ENCODE measurements around the gene STAG1.
"Not testable (repeated sequence)": the region's sequence is repeated elsewhere in the genome, so short reads cannot be mapped to it uniquely, and the experiment has no call there.

The STAG1 gene

DNA sequence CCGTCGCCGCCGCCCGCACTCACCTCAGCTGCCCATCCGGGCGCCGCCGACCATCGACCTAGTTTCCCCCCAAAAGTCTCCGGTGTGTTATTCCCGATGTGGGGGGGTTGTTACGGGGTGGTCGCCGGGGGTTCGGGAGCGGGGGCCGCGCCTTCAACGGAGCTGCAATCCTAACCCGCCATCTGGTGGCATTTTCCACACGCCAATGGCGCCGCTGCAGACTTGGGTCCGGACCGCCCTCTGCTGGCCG lies at the start of gene STAG1:
Gene STAG1, minus strand, starts transcription at position 207 of the 250 bp plus-strand sequence. CDS start 121,480 bp downstream, outside the sequence.
- DNase-seq, result no peak

- DNase-seq, result not testable (repeated sequence)
Measured at GRCh38 chr3:136801146-136801545, 49.0 kb upstream of the STAG1 start.

- DNase-seq, result no peak
Measured at GRCh38 chr3:136792556-136793330, 40.6 kb upstream of the STAG1 start.

- DNase-seq, result no peak
Measured at GRCh38 chr3:136790786-136791185, 38.6 kb upstream of the STAG1 start.

- DNase-seq, result no peak
Measured at GRCh38 chr3:136789976-136790375, 37.8 kb upstream of the STAG1 start.

DNA sequence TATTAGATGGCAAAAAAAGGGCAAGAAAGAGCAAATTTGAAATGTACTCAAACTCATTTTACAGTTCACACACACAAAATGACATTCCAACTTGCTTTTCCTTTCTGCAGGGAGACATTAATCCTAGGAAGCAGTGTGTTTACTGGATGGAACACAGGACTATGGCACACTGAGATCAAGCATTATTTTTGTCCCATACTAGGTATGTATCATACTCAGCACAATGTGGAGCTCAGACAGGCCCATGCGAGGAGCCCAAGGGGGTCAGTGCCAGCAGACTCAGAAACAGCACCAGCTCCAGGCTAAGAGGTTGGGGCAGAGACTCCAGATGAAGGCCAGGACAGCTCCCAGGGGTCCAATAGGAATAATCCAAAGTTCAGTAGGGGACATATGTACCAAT lies 36.0 kb upstream of the STAG1 start:
- DNase-seq, result no peak

GRCh38 chr3:136787349-136787748 lies 35.2 kb upstream of the STAG1 start:
- peak; percentile 19 for DNase-seq

DNA sequence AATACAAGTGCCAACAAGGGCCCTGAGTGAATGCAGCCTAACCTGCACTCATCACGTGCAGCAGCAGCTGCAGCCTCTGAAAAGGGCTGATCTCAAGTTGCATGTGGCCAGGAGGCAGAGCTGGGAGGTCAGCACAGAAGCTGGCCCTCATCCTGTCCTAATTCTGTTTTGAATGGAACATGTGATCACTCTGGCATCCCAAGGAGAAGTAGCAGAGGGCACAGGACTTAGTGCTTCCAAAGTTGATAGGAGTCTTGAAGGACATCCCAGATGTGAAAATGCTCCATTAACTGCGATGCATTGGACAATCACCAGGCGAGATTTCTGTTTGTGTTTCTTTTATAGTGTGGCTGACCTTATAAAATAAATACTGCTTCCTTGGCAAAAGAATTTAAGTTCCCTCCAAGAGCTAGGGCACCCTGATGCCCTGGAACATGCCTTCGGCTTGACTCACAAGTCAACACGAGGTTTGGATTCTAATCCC lies 31.6 kb upstream of the STAG1 start:
- DNase-seq, result no peak

DNA sequence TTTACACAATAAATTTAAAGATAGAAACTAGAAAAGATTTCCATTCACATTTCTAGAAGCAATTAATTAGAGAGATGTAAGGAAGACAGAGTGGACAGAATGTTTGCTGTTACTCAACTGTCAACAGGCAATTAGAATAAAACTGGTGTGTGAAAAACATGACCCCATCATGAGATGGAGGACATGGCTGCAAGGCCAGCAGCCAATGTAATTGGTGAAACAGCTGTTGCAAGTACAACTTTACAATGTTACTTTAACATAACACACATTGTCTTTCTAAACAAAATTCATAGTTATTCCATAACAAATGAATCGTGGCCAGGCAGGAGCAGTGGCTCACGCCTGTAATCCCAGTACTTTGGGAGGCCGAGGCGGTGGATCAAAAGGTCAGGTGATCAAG lies 28.6 kb upstream of the STAG1 start:
- DNase-seq, result no peak

DNA sequence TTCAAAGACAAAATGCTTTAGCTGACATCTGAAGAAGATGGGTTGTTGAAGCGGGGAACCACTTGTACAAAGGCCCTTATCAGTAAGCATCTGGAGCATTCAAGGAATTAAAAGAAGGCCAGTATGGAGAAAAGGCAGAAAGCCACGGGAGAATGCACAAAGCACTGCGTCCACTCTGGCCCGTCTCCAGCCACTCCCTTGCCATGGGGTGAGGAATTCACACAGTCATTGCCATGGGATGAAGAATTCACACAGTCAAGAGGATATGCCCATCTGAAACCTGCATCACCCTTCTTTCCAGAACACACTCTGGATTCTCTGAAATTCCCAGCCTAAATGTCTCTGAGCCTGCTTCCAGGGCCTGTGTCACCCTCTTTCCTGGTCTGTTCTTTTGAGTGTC lies 26.7 kb upstream of the STAG1 start:
- no peak for DNase-seq

- no peak for DNase-seq
Measured at GRCh38 chr3:136772709-136773108, 20.5 kb upstream of the STAG1 start.

- peak; percentile 65 for DNase-seq
Measured at GRCh38 chr3:136758160-136759102, 6.3 kb upstream of the STAG1 start.

DNA sequence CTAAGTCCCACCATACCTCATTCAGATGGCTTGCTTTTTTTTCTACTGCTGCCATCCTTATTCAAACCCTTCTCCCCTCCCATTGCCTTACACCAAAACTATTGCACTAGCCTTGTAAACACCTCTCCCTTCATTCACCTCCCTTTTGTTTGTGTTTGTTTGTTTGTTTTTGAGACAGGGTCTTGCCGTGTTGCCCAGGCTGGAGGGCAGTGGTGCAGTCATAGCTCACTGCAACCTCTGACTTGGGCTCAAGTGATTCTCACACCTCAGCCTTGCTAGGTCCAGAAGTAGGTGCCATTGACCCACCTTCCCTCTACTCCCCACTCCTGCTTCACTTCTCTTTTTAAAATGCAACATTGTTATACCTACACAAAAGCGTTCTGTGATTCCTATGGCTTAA lies 3.0 kb upstream of the STAG1 start:
- DNase-seq, result no peak

DNA sequence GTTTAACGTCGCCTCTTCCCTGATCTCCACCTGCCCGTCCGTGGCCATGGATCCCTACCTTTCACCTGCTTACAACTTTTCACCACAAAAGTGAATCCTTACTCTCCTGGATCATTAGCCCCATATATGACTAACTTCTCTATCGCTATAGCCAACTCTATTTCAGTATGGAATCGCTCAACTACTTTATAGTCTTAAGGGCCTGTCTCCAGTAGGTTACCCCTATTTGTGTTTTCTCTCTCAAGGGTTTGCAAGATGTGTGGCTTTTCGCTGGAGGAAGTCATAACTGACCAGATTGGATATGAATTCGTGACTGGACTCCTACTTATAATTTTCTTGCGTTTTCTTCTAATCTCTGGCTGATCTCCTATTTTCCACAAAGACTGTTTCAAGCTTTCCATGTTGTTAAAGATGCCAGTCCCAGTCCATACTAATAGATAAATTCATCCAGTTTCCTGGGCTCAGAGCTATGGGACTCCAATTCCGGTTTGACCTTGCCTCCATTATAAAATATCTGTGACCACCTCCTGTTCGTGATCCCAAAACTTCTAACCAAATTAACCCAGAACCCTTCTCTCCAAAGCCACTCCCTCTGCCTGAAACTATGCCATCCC lies 1.3 kb upstream of the STAG1 start:
- DNase-seq, result peak; percentile 53

GRCh38 chr3:136752422-136753325 lies 496 bp upstream of the STAG1 start:
- peak; percentile 98 for DNase-seq

DNA sequence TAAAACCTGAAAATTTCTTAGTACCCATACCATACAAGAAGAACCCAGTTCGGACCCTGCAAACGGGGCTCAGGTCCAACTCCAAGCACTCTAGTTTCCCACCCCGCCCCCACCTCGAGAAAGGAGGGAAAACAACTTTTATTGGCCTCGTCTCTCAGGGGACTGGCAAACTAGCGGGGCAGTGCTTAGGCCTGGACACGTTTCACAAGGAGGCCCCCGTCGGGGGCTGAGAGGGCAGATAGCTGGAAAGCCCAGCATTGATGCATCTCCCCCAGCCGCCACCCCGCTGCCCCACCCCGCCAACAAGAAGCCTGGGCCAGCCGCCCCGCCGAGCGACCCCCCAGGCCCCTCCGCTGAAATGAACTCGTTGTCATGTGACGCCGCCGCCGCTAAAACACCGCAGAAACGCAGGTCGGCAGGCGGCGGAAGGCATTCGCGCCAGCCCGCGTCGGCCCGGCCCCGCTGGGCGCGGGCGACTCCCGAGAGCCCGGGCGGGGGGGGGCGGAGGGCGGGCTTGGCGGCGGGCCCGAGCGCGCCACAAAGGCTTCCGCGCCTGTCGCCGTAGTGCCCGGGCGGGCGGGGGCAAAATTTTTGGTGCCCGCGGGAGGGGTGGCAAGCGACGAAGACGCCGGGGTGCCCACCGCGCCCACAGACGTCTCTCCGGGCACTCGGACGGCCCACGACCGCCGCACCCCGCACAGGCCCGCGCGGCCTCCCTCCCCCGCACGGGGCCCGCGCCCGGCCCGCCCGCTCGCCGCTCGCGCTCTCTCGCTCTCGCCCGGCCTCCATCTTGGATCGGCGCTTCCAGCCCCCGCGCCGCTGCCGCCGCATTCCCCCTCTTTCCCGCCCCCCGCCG lies 634 bp downstream of the STAG1 start:
- DNase-seq, result peak; percentile 92

GRCh38 chr3:136750897-136751315 lies 1.3 kb downstream of the STAG1 start:
- DNase-seq, result no peak

DNA sequence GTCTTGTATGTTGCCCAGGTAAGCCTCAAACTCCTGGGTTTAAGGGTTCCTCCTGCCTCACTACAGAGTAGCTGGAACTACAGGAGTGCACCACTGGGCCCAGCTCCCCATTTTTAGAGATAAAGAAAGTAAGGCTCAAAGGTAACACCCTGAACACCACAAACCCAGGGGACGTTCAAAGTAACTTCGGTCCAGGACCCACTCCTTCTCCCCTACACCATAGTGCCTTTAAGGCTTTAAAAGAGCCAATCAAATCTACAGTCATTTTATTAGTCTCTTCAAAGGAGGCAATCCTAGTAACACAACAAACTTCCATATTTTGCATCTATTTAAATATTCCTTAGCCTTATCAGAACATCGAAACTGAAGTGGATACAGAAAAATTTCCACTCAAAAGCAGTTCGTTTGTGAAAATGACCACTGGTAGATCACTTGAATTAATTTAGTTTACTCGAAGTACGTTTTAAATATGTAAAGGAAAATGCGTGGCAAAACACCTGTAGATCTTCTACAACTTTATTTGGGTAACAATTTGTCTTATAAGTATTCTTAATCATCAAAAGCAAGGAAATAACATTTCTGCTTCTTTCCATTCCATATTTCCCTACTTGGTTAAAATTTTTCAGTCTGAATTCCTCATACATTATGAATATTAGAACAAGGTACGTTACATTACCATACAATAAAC lies 1.8 kb downstream of the STAG1 start:
- peak; percentile 65 for DNase-seq

GRCh38 chr3:136749602-136750001 lies 2.6 kb downstream of the STAG1 start:
- not testable (repeated sequence) for DNase-seq

DNA sequence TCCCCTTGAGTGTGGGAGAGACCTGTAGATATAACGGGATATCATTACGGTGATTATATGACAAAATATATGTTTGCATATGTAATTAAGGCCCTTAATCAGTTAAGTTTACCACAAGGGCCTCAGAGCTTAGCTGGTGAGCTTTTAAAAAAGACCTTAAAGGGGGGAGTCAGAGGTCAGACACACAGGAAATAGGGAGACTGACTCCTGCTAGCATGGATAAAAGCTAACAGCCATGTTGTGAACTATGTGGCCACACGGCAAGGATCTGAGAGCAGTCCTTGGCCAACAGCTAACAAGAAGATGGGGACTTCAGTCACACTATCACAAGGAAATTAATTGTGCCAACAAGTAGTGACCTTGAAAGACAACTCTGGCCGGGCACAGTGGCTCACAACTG lies 3.1 kb downstream of the STAG1 start:
- DNase-seq, result peak; percentile 57

- DNase-seq, result no peak
Measured at GRCh38 chr3:136745916-136746315, 6.3 kb downstream of the STAG1 start.
